Kidney epithelial cell (primary cell): ENCODE results near the gene GAL. TPM values are rescaled to one million over a fixed set of nuclear protein-coding genes. Genes with fewer than 3 reads are reported as not detected.

Source experiments
- DNase-seq: peaks from one replicate; pipeline ENCODE4 v3.0.0-alpha.2; 2010; ENCODE audit warnings: low read depth
- H3K27me3 ChIP-seq: 2 replicates; pipeline ENCODE4 v1.6.0; 2011; ENCODE audit warnings: low read length; ENCODE audit not compliant: control insufficient read depth, insufficient read depth
- H3K36me3 ChIP-seq: 2 replicates; pipeline ENCODE4 v1.5.1; 2011; ENCODE audit warnings: low read length; ENCODE audit not compliant: control insufficient read depth, insufficient read depth
- H3K4me3 ChIP-seq: 2 replicates; pipeline ENCODE4 v1.5.1; 2011; ENCODE audit warnings: low read depth, mild to moderate bottlenecking, control low read depth, low read length
- CTCF ChIP-seq: IDR thresholded peaks from 2 replicates; pipeline ENCODE4 v1.5.1; 2011; ENCODE audit warnings: mild to moderate bottlenecking, moderate library complexity, low read length, control low read depth, inconsistent platforms; ENCODE audit not compliant: insufficient read depth, poor library complexity, severe bottlenecking
- total RNA-seq: library from RNA; depleted of rRNA; stranded (reverse); fragments of >200 nt; gene quantifications from 2 replicates; pipeline ENCODE4 v1.2.3, GENCODE V29; 2015

The GAL gene
- total RNA-seq, 1 donor from 2014 or later: 20.8 TPM

GRCh38 chr11:68683121-68683520 lies 1.2 kb upstream of the GAL start:
- H3K36me3 ChIP-seq: no peaks in the 10 kb centered on the region
- peaks cover 21% of the 10 kb centered on the region for H3K27me3 ChIP-seq
- no peak overlapping the region for H3K4me3 ChIP-seq
- no peak for DNase-seq
- no peak for TF ChIP-seq CTCF

DNA sequence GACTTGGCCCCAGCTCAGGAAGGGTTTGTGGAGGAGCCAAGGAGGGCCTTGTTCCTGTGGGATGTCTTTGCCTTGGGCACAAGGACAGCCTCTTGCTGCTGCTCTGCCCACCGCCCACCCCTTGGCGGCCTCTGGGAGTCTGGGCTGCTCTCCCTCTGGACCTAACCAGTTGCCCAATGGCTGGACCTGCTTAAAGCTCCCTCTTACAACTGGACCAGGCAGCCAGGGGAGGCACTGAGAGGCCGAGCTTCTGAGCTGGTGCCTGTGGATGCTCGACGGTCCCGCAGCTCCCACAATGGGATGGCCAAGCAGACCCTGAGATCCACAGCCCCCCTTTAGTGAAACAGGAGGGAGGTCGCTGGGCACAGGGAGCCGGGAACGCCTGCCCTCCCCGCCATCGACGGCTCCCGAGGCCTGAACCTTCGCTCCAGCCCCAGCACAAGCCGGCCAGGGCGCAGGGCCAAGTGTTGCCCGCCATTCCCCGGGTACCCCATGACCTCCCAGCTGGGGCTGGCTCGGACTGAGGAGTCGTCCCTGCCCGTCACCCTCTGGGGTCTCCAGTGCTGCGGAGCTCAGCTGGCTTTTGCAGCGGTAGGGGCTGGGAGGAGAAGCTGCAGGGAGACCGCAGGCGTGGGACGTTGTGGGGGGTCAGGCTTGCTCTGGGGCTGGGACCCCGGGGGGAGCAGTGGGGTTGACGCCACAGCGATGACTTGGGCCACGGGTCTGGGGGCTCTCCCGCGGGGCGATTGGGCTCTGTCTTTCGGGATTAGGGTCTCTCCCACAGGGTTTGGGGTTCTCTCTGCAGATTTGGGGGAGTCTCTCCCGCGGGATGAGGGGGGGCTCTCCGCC lies 584 bp upstream of the GAL start:
- peak overlapping the region; percentile 43 for H3K4me3 ChIP-seq
- no peaks in the 10 kb centered on the region for H3K36me3 ChIP-seq
- no peak for TF ChIP-seq CTCF
- peaks cover 21% of the 10 kb centered on the region for H3K27me3 ChIP-seq
- DNase-seq: no peak

DNA sequence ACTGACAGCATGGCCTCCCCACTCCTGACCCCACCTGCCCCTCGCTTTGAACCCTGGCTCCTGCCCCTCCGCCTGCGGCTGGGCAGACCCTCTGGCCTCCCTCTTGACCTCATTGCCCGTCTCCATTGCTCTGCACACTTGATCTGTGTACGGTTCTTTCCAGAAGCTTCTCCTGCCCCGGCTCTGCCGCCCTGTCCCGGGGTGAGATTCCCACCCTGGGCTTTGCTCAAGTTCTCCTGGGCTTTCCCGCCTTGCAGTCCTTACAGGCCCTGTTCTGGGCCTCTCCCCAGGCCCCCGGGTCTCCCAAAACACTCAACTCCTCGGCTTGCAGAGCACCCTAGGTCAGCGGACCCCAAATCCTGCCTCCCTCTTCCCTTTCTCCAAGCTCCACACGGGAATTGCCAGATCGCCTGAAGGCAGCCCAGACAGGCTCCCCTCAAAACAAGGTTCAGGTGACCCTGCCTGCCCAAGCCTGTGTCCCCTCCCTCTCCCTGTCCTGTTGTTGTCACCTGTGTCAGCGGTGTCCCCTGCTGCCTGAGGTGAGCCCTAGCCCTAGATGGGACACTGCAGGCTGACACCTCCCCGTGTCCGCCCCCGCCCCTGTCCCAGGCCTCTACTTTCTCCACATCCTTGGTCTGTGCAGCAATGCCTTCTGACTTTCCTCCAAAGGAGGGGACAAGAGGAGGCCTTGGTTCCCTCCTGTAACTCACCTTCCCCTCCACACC lies 1.5 kb downstream of the GAL start:
- no peak for TF ChIP-seq CTCF
- no peak for DNase-seq
- peaks cover 21% of the 10 kb centered on the region for H3K27me3 ChIP-seq
- H3K4me3 ChIP-seq: no peak overlapping the region
- H3K36me3 ChIP-seq: no peaks in the 10 kb centered on the region

DNA sequence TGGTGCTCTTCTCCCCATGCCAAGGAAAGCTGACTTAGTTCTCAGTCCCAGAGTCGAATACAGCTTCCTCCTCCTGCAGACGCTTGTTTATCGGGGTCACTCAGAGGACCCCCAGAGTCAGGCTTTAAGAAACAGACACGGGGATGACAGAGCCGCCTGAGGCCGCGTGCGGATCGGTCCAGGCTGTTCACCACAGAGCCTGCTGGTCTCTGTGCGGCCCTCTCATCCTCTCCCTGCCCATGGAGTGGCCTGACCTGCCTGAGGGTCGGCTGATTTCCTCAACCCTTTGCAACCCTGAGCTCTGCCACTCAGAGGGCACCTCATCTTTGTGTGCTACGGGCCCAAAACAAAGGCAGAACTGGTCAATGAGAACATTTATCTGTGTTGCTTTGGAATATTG lies 2.1 kb downstream of the GAL start:
- peaks cover 21% of the 10 kb centered on the region for H3K27me3 ChIP-seq
- no peak for TF ChIP-seq CTCF

GRCh38 chr11:68687311-68687710 lies 3.0 kb downstream of the GAL start:
- Histone ChIP-seq H3K36me3 (no peaks in the 10 kb centered on the region), H3K27me3 (peaks cover 21% of the 10 kb centered on the region), H3K4me3 (no peak overlapping the region)
- no peak for TF ChIP-seq CTCF
- no peak for DNase-seq

More for the DNA sequence above, 2.1 kb downstream of the GAL start:
- Histone ChIP-seq H3K36me3 (no peaks in the 10 kb centered on the region), H3K4me3 (no peak overlapping the region)
- DNase-seq: no peak
